Activated naive CD8-positive, alpha-beta T cell treated with anti-CD3 and anti-CD28 coated beads for 36 hours (primary cell): ENCODE data around the gene PNPLA3. TPM values are rescaled to one million over a fixed set of nuclear protein-coding genes. Genes with fewer than 3 reads are reported as not detected.

ENCODE experiments used
- DNase-seq: peaks from one replicate; pipeline ENCODE4 v3.0.0; 2021
- H3K27ac Mint-ChIP-seq: one replicate; pipeline ENCODE4 v1.8.0; 2022; ENCODE audit warnings: mild to moderate bottlenecking, moderate library complexity, mixed read lengths
- H3K27me3 Mint-ChIP-seq: one replicate; pipeline ENCODE4 v1.8.0; 2022; ENCODE audit warnings: mild to moderate bottlenecking, mixed read lengths
- H3K36me3 Mint-ChIP-seq: one replicate; pipeline ENCODE4 v1.8.0; 2021; ENCODE audit warnings: mild to moderate bottlenecking, mixed read lengths
- H3K4me1 Mint-ChIP-seq: one replicate; pipeline ENCODE4 v1.8.0; 2021; ENCODE audit warnings: mixed read lengths
- H3K4me3 Mint-ChIP-seq: one replicate; pipeline ENCODE4 v1.8.0; 2022; ENCODE audit warnings: mild to moderate bottlenecking, moderate library complexity, mixed read lengths
- H3K9me3 Mint-ChIP-seq: one replicate; pipeline ENCODE4 v1.8.0; 2022; ENCODE audit warnings: mixed read lengths
- total RNA-seq, 2 experiments: library from RNA; stranded (reverse); gene quantifications; one replicate each; pipeline ENCODE4 v1.2.3, GENCODE V29; 2021

PNPLA3 gene
- total RNA-seq, 2 experiments from 2014 or later = 0.39 to 0.52 TPM

GRCh38 chr22:43956805-43957463 lies 33.3 kb downstream of the PNPLA3 start:
- Mint-ChIP-seq H3K27ac (no peak overlapping the region), H3K4me1 (peaks cover 34% of the 10 kb centered on the region), H3K36me3 (peaks cover 13% of the 10 kb centered on the region), H3K4me3 (peak overlapping the region; percentile 100), H3K27me3 (no peaks in the 10 kb centered on the region), H3K9me3 (no peaks in the 10 kb centered on the region)
- no peak for DNase-seq

GRCh38 chr22:43957871-43958270 lies 34.3 kb downstream of the PNPLA3 start:
- DNase-seq = no peak
- Mint-ChIP-seq H3K9me3 (no peaks in the 10 kb centered on the region), H3K4me3 (no peak overlapping the region), H3K27me3 (no peaks in the 10 kb centered on the region), H3K36me3 (peaks cover 13% of the 10 kb centered on the region), H3K27ac (no peak overlapping the region), H3K4me1 (peaks cover 34% of the 10 kb centered on the region)

- Mint-ChIP-seq H3K4me1 (peaks cover 11% of the 10 kb centered on the region), H3K27me3 (no peaks in the 10 kb centered on the region), H3K27ac (no peak overlapping the region), H3K36me3 (peaks cover 16% of the 10 kb centered on the region), H3K9me3 (no peaks in the 10 kb centered on the region), H3K4me3 (no peak overlapping the region)
- DNase-seq = no peak
These were observed 40.8 kb downstream of the PNPLA3 start for GRCh38 chr22:43964314-43964857.

- no peaks in the 10 kb centered on the region for H3K9me3 Mint-ChIP-seq
- no peak for DNase-seq
- H3K27ac Mint-ChIP-seq = no peak overlapping the region
- H3K27me3 Mint-ChIP-seq = no peaks in the 10 kb centered on the region
- H3K4me3 Mint-ChIP-seq = no peak overlapping the region
- peaks cover 23% of the 10 kb centered on the region for H3K36me3 Mint-ChIP-seq
- H3K4me1 Mint-ChIP-seq = peaks cover 6% of the 10 kb centered on the region
These were observed 43.5 kb downstream of the PNPLA3 start for GRCh38 chr22:43967069-43967468.

- Mint-ChIP-seq H3K27ac (no peak overlapping the region), H3K27me3 (no peaks in the 10 kb centered on the region), H3K9me3 (no peaks in the 10 kb centered on the region), H3K4me3 (no peak overlapping the region), H3K4me1 (peaks cover 6% of the 10 kb centered on the region), H3K36me3 (peaks cover 23% of the 10 kb centered on the region)
- no peak for DNase-seq
These were observed 45.0 kb downstream of the PNPLA3 start for GRCh38 chr22:43968614-43969013.

GRCh38 chr22:43969021-43969878 lies 45.6 kb downstream of the PNPLA3 start:
- no peak for DNase-seq
- Mint-ChIP-seq H3K36me3 (peaks cover 20% of the 10 kb centered on the region), H3K4me1 (peaks cover 6% of the 10 kb centered on the region), H3K27ac (no peak overlapping the region), H3K4me3 (no peak overlapping the region), H3K27me3 (no peaks in the 10 kb centered on the region), H3K9me3 (no peaks in the 10 kb centered on the region)

- DNase-seq = no peak
- H3K27ac Mint-ChIP-seq = no peak overlapping the region
- no peaks in the 10 kb centered on the region for H3K9me3 Mint-ChIP-seq
- no peak overlapping the region for H3K4me3 Mint-ChIP-seq
- peaks cover 18% of the 10 kb centered on the region for H3K36me3 Mint-ChIP-seq
- H3K27me3 Mint-ChIP-seq = no peaks in the 10 kb centered on the region
- H3K4me1 Mint-ChIP-seq = peaks cover 6% of the 10 kb centered on the region
These were observed 46.6 kb downstream of the PNPLA3 start for GRCh38 chr22:43969989-43970755.

GRCh38 chr22:43971112-43971511 lies 47.5 kb downstream of the PNPLA3 start:
- no peaks in the 10 kb centered on the region for H3K9me3 Mint-ChIP-seq
- no peak for DNase-seq

GRCh38 chr22:43972931-43973462 lies 49.4 kb downstream of the PNPLA3 start:
- Mint-ChIP-seq H3K36me3 (peaks cover 18% of the 10 kb centered on the region), H3K27ac (no peak overlapping the region), H3K4me3 (no peak overlapping the region), H3K9me3 (no peaks in the 10 kb centered on the region), H3K27me3 (no peaks in the 10 kb centered on the region), H3K4me1 (peaks cover 6% of the 10 kb centered on the region)
- DNase-seq = no peak

More at GRCh38 chr22:43971112-43971511, 47.5 kb downstream of the PNPLA3 start:
- H3K4me1 Mint-ChIP-seq = peaks cover 6% of the 10 kb centered on the region
- H3K27me3 Mint-ChIP-seq = no peaks in the 10 kb centered on the region
- H3K27ac Mint-ChIP-seq = no peak overlapping the region
- H3K36me3 Mint-ChIP-seq = peaks cover 21% of the 10 kb centered on the region
- no peak overlapping the region for H3K4me3 Mint-ChIP-seq

- Mint-ChIP-seq H3K27me3 (no peaks in the 10 kb centered on the region), H3K4me3 (no peak overlapping the region), H3K27ac (no peak overlapping the region), H3K9me3 (no peaks in the 10 kb centered on the region), H3K4me1 (peaks cover 6% of the 10 kb centered on the region), H3K36me3 (peaks cover 21% of the 10 kb centered on the region)
- no peak for DNase-seq
These were observed 50.5 kb downstream of the PNPLA3 start for GRCh38 chr22:43974028-43974545.

GRCh38 chr22:43975041-43975440 lies 51.4 kb downstream of the PNPLA3 start:
- Mint-ChIP-seq H3K4me3 (no peak overlapping the region), H3K27me3 (no peaks in the 10 kb centered on the region), H3K36me3 (peaks cover 25% of the 10 kb centered on the region), H3K4me1 (no peaks in the 10 kb centered on the region), H3K9me3 (no peaks in the 10 kb centered on the region), H3K27ac (no peak overlapping the region)
- no peak for DNase-seq

- Mint-ChIP-seq H3K9me3 (no peaks in the 10 kb centered on the region), H3K36me3 (peaks cover 28% of the 10 kb centered on the region), H3K4me1 (no peaks in the 10 kb centered on the region), H3K4me3 (no peak overlapping the region), H3K27ac (no peak overlapping the region), H3K27me3 (no peaks in the 10 kb centered on the region)
- DNase-seq = no peak
These were observed 53.5 kb downstream of the PNPLA3 start for GRCh38 chr22:43976861-43977795.

GRCh38 chr22:43978558-43978957 lies 55.0 kb downstream of the PNPLA3 start:
- no peak overlapping the region for H3K4me3 Mint-ChIP-seq

GRCh38 chr22:43980579-43980978 lies 57.0 kb downstream of the PNPLA3 start:
- no peak for DNase-seq
- Mint-ChIP-seq H3K36me3 (peaks cover 29% of the 10 kb centered on the region), H3K4me1 (no peaks in the 10 kb centered on the region), H3K4me3 (no peak overlapping the region), H3K27me3 (no peaks in the 10 kb centered on the region), H3K9me3 (no peaks in the 10 kb centered on the region), H3K27ac (no peak overlapping the region)

More at GRCh38 chr22:43978558-43978957, 55.0 kb downstream of the PNPLA3 start:
- H3K4me1 Mint-ChIP-seq = no peaks in the 10 kb centered on the region
- no peaks in the 10 kb centered on the region for H3K27me3 Mint-ChIP-seq
- peaks cover 28% of the 10 kb centered on the region for H3K36me3 Mint-ChIP-seq
- no peaks in the 10 kb centered on the region for H3K9me3 Mint-ChIP-seq
- no peak for DNase-seq
- no peak overlapping the region for H3K27ac Mint-ChIP-seq
